ENCODE measurements around the gene TNS2.

Gene TNS2

GRCh38 chr12:53113136-53113705 is 63.4 kb downstream of the TNS2 start:
- Histone ChIP-seq H3K27ac (ENCODE audit: low read length) (no peak overlapping the region), H3K4me1 (ENCODE audit: control insufficient read depth in 1 of 2, insufficient read depth in 2 of 2, low read length in 2 of 2) (no peaks in the 10 kb centered on the region), H3K9me3 (ENCODE audit: control insufficient read depth in 1 of 2, low read length in 2 of 2) (no peaks in the 10 kb centered on the region), H3K36me3 (ENCODE audit: control insufficient read depth in 1 of 2, insufficient read depth in 2 of 2, low read length in 2 of 2) (no peaks in the 10 kb centered on the region), H3K27me3 (ENCODE audit: low read depth, low read length) (no peaks in the 10 kb centered on the region), H3K4me3 (ENCODE audit: low read depth in 1 of 2, low read length in 2 of 2) (no peak overlapping the region)

GRCh38 chr12:53113951-53114350 is 64.1 kb downstream of the TNS2 start:
- H3K36me3 ChIP-seq (ENCODE audit: control insufficient read depth in 1 of 2, insufficient read depth in 2 of 2, low read length in 2 of 2): no peaks in the 10 kb centered on the region
- no peak overlapping the region for H3K27ac ChIP-seq (ENCODE audit: low read length)
- no peaks in the 10 kb centered on the region for H3K4me1 ChIP-seq (ENCODE audit: control insufficient read depth in 1 of 2, insufficient read depth in 2 of 2, low read length in 2 of 2)
- no peaks in the 10 kb centered on the region for H3K9me3 ChIP-seq (ENCODE audit: control insufficient read depth in 1 of 2, low read length in 2 of 2)
- H3K4me3 ChIP-seq (ENCODE audit: low read depth in 1 of 2, low read length in 2 of 2): no peak overlapping the region
- H3K27me3 ChIP-seq (ENCODE audit: low read depth, low read length): no peaks in the 10 kb centered on the region

All from muscle layer of duodenum (tissue), 2 donors.